ENCODE data around the gene SERPINA5. TPM values are rescaled to one million over a fixed set of nuclear protein-coding genes. Genes with fewer than 3 reads are reported as not detected.

The SERPINA5 gene
- polyA plus RNA-seq, 1 donor from 2014 or later, result not detected

DNA sequence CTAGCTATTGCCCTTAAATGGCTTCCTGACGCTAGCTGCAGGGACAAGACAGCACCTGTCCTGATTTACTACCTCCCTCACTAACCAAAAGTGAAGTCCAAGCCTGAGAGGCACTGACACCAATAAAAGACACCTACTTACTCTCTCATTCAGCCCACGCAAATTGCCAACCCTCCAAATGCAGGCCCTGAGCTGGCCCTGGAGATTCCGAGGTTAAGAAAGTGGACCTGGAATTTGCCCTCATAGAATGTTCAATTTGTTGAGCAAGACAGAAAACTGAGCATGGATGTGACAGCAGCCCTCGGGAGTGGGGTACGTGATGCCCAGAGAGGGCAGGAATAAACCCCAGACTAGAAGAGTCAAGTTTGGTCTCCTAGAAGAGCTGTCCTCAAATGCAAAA, 47.4 kb downstream of the SERPINA5 start:
- Histone ChIP-seq H3K27me3 (ENCODE audit: insufficient read depth, low read depth, low read length) (no peaks in the 10 kb centered on the region), H4K20me1 (ENCODE audit: insufficient read depth) (no peaks in the 10 kb centered on the region), H3K9me2 (ENCODE audit: insufficient read depth, low read length) (no peaks in the 10 kb centered on the region), H3K9ac (ENCODE audit: low read length) (no peak overlapping the region), H3K9me3 (ENCODE audit: low read length) (no peaks in the 10 kb centered on the region), H3K79me2 (replicated peaks; ENCODE audit: insufficient read depth, low read length) (no peaks in the 10 kb centered on the region), H2AFZ (ENCODE audit: low read depth, low read length) (no peak overlapping the region), H3K4me3 (ENCODE audit: low read length) (no peak overlapping the region), H3K27ac (ENCODE audit: low read length) (no peak overlapping the region), H3K36me3 (ENCODE audit: insufficient read depth, low read length) (no peaks in the 10 kb centered on the region), H3F3A (ENCODE audit: insufficient read depth, low read length, poor library complexity, severe bottlenecking) (no peaks in the 10 kb centered on the region), H3K4me2 (ENCODE audit: low read length) (no peak overlapping the region)
- TF ChIP-seq EP300 (conservative IDR thresholded peaks at IDR 0.05; ENCODE audit: poor library complexity, severe bottlenecking) (no peak), MXI1 (conservative IDR thresholded peaks at IDR 0.05; ENCODE audit: poor library complexity, severe bottlenecking) (no peak), EZH2 (IDR thresholded peaks at IDR 0.05; ENCODE audit: borderline replicate concordance, insufficient read depth, low read length, poor library complexity, severe bottlenecking) (no peak), SMC3 (conservative IDR thresholded peaks at IDR 0.05; ENCODE audit: poor library complexity) (no peak), TAF1 (IDR thresholded peaks at IDR 0.05; ENCODE audit: low read depth) (no peak), RAD21 (conservative IDR thresholded peaks at IDR 0.05) (no peak), REST (IDR thresholded peaks at IDR 0.05; ENCODE audit: borderline replicate concordance) (no peak), POLR2AphosphoS5 (IDR thresholded peaks at IDR 0.05) (no peak)
- TF ChIP-seq, protein P1, sequence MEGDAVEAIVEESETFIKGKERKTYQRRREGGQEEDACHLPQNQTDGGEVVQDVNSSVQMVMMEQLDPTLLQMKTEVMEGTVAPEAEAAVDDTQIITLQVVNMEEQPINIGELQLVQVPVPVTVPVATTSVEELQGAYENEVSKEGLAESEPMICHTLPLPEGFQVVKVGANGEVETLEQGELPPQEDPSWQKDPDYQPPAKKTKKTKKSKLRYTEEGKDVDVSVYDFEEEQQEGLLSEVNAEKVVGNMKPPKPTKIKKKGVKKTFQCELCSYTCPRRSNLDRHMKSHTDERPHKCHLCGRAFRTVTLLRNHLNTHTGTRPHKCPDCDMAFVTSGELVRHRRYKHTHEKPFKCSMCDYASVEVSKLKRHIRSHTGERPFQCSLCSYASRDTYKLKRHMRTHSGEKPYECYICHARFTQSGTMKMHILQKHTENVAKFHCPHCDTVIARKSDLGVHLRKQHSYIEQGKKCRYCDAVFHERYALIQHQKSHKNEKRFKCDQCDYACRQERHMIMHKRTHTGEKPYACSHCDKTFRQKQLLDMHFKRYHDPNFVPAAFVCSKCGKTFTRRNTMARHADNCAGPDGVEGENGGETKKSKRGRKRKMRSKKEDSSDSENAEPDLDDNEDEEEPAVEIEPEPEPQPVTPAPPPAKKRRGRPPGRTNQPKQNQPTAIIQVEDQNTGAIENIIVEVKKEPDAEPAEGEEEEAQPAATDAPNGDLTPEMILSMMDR (IDR thresholded peaks at IDR 0.05; ENCODE audit: poor library complexity, severe bottlenecking), result no peak

DNA sequence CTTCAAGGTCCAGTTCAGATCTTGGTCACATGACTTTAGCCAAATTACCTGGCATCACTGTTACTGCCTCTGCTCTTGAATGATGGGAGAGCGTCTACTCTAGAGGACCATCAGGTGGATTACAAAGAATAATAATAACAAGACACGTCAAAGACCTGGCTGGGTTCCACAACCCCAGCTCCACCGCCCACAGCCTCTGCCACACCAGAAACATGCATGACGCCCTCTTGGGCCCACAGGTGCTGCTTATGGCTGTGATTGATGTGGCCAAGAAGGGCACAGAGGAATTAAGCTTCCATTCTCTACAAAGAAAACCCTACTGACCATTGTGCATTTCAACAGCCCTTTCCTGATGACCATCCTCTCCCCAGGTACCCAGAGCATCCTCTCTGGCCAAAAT, 49.2 kb downstream of the SERPINA5 start:
- Histone ChIP-seq H3F3A (ENCODE audit: insufficient read depth, low read length, poor library complexity, severe bottlenecking) (no peaks in the 10 kb centered on the region), H3K9me3 (ENCODE audit: low read length) (no peaks in the 10 kb centered on the region), H3K27me3 (ENCODE audit: insufficient read depth, low read depth, low read length) (no peaks in the 10 kb centered on the region), H3K4me2 (ENCODE audit: low read length) (no peak overlapping the region), H3K9ac (ENCODE audit: low read length) (no peak overlapping the region), H3K9me2 (ENCODE audit: insufficient read depth, low read length) (no peaks in the 10 kb centered on the region), H3K27ac (ENCODE audit: low read length) (no peak overlapping the region), H3K4me3 (ENCODE audit: low read length) (no peak overlapping the region), H4K20me1 (ENCODE audit: insufficient read depth) (no peaks in the 10 kb centered on the region), H2AFZ (ENCODE audit: low read depth, low read length) (no peak overlapping the region), H3K36me3 (ENCODE audit: insufficient read depth, low read length) (no peaks in the 10 kb centered on the region), H3K79me2 (replicated peaks; ENCODE audit: insufficient read depth, low read length) (no peaks in the 10 kb centered on the region)
- TF ChIP-seq SMC3 (conservative IDR thresholded peaks at IDR 0.05; ENCODE audit: poor library complexity) (no peak), EZH2 (IDR thresholded peaks at IDR 0.05; ENCODE audit: borderline replicate concordance, insufficient read depth, low read length, poor library complexity, severe bottlenecking) (no peak), REST (IDR thresholded peaks at IDR 0.05; ENCODE audit: borderline replicate concordance) (no peak), RAD21 (conservative IDR thresholded peaks at IDR 0.05) (no peak), TAF1 (IDR thresholded peaks at IDR 0.05; ENCODE audit: low read depth) (no peak), POLR2AphosphoS5 (IDR thresholded peaks at IDR 0.05) (no peak)
